HepG2 (cell line): ENCODE results near the gene C19orf33. TPM values are rescaled to one million over a fixed set of nuclear protein-coding genes. Genes with fewer than 3 reads are reported as not detected.

ENCODE experiments used
- BCLAF1 ChIP-seq: fragments of 450-650 bp; IDR thresholded peaks from 2 replicates; pipeline ENCODE4 v1.6.1; 2017; ENCODE audit warnings: mild to moderate bottlenecking
- EED ChIP-seq: sonication (generic); formaldehyde crosslinking; IDR thresholded peaks from 2 replicates; pipeline ENCODE4 v1.5.0; 2020; ENCODE audit warnings: mild to moderate bottlenecking, missing genetic modification reagents
- HHEX ChIP-seq: IDR thresholded peaks from 2 replicates; pipeline ENCODE4 v1.6.1; 2016; ENCODE audit warnings: control low read depth
- HOXA7 ChIP-seq: sonication (generic); formaldehyde crosslinking; IDR thresholded peaks from 2 replicates; pipeline ENCODE4 v1.8.1; 2022; ENCODE audit warnings: mild to moderate bottlenecking, missing genetic modification reagents, moderate library complexity
- MXI1 ChIP-seq: IDR thresholded peaks from 3 replicates; pipeline ENCODE4 v1.6.1; 2012; ENCODE audit warnings: low read depth, low read length, inconsistent platforms, borderline replicate concordance
- SMARCE1 ChIP-seq: fragments of 450-650 bp; IDR thresholded peaks from 2 replicates; pipeline ENCODE4 v1.6.1; 2017; ENCODE audit warnings: borderline replicate concordance
- SOX6 ChIP-seq, 2 experiments: fragments of 450-650 bp in 1 of 2; sonication (generic) in 1 of 2; formaldehyde crosslinking in 1 of 2; IDR thresholded peaks; 2 replicates each; pipeline versions ENCODE4 v1.4.0 to v1.6.1; 2017 to 2020; ENCODE audit warnings: antibody characterized with exemption in 1 of 2, mild to moderate bottlenecking in 1 of 2, missing genetic modification reagents in 1 of 2
- SP1 ChIP-seq, 2 experiments: fragments of 450-650 bp in 1 of 2; sonication (generic) in 1 of 2; formaldehyde crosslinking in 1 of 2; IDR thresholded peaks; 2 replicates each; pipeline versions ENCODE4 v1.4.0 to v1.6.1; 2016 to 2020; ENCODE audit warnings: missing genetic modification reagents in 1 of 2
- TIGD3 ChIP-seq: sonication (generic); formaldehyde crosslinking; IDR thresholded peaks from 2 replicates; pipeline ENCODE4 v1.5.1; 2020; ENCODE audit warnings: mild to moderate bottlenecking, missing genetic modification reagents, borderline replicate concordance
- ZBTB1 ChIP-seq: sonication (generic); formaldehyde crosslinking; IDR thresholded peaks from 2 replicates; pipeline ENCODE4 v1.4.0; 2020; ENCODE audit warnings: missing genetic modification reagents, borderline replicate concordance
- ZFP90 ChIP-seq: sonication (generic); formaldehyde crosslinking; IDR thresholded peaks from 2 replicates; pipeline ENCODE4 v1.8.0; 2022; ENCODE audit warnings: missing genetic modification reagents, mild to moderate bottlenecking, inconsistent platforms, borderline replicate concordance
- ZNF747 ChIP-seq: sonication (generic); formaldehyde crosslinking; IDR thresholded peaks from 2 replicates; pipeline ENCODE4 v1.8.1; 2023; ENCODE audit warnings: missing genetic modification reagents, mild to moderate bottlenecking, borderline replicate concordance
- ZSCAN30 ChIP-seq: sonication (generic); formaldehyde crosslinking; IDR thresholded peaks from 2 replicates; pipeline ENCODE4 v1.5.0; 2020; ENCODE audit warnings: mild to moderate bottlenecking, missing genetic modification reagents
- ZXDC ChIP-seq: sonication (generic); formaldehyde crosslinking; IDR thresholded peaks from 2 replicates; pipeline ENCODE4 v1.5.0; 2020; ENCODE audit warnings: mild to moderate bottlenecking, missing genetic modification reagents
- polyA plus RNA-seq, 8 experiments: library from polyadenylated mRNA; depleted of rRNA in 3 of 8; stranded (reverse) in 7 of 8; unstranded in 1 of 8; fragments of >200 nt; fragmentation: Illumina TruSeq in 4 of 8; extraction: Trizol in 4 of 8; gene quantifications; 2 replicates each; pipeline versions ENCODE4 v1.2.1 to v1.2.3, GENCODE V29; 2011 to 2016; ENCODE audit warnings: low read depth in 4 of 8, missing spikeins in 1 of 8, mixed read lengths in 1 of 8; ENCODE audit not compliant: insufficient read depth in 1 of 8
- total RNA-seq, 5 experiments: library from RNA; depleted of rRNA; stranded (reverse); fragments of >200 nt; fragmentation: Illumina TruSeq; extraction: Trizol; gene quantifications; 2 replicates each; pipeline ENCODE4 v1.2.3, GENCODE V29; 2016; ENCODE audit warnings: low read depth in 1 of 5
- TF ChIP-seq, protein P1 (sequence below): sonication (generic); formaldehyde crosslinking; IDR thresholded peaks from 2 replicates; pipeline ENCODE4 v1.9.0; 2022; ENCODE audit warnings: low read depth, missing genetic modification reagents
- TF ChIP-seq, protein P2 (sequence below): sonication (generic); formaldehyde crosslinking; IDR thresholded peaks from 2 replicates; pipeline ENCODE4 v1.4.0; 2020; ENCODE audit warnings: mild to moderate bottlenecking, missing genetic modification reagents

C19orf33 gene
- total and polyA plus RNA-seq, 2 of the 13 experiments (the other 11 are each of a cell fraction or from before 2014, with no cell fraction given), result 2.5 to 3.3 TPM

DNA sequence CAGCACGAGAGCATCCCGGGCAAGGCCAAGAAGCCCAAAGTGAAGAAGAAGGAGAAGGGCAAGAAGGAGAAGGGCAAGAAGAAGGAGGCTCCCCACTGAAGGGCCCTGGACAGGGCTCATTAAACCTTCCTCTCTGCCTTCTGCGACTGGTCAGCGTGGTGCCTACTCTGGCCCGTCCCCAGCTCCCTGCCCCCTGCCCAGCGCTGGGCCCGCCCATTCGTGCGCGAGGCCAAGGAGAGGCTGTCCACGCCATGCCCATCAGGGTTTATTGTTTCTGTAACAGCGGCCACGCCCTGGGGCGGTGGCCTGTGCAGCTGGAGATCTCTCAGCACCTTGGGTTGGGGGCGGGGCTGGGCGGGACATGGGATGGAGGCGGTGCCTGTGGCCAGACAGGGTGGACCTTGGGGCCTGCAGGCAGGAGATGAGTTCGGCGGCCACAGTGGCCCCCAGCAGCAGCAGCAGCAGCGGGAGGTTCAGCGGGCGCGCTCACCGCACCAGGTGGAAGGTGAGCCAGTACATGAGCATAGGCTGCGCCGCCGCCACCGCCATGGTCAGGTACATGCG is 897 bp downstream of the C19orf33 start (continued):
- TF ChIP-seq, protein P1, sequence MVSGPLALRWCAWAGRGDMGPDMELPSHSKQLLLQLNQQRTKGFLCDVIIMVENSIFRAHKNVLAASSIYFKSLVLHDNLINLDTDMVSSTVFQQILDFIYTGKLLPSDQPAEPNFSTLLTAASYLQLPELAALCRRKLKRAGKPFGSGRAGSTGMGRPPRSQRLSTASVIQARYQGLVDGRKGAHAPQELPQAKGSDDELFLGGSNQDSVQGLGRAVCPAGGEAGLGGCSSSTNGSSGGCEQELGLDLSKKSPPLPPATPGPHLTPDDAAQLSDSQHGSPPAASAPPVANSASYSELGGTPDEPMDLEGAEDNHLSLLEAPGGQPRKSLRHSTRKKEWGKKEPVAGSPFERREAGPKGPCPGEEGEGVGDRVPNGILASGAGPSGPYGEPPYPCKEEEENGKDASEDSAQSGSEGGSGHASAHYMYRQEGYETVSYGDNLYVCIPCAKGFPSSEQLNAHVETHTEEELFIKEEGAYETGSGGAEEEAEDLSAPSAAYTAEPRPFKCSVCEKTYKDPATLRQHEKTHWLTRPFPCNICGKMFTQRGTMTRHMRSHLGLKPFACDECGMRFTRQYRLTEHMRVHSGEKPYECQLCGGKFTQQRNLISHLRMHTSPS (CRISPR knock-in tag), result no peak
- peak; percentile 32; the same call in 1 of the 3 replicates for TF ChIP-seq MXI1
- no peak for TF ChIP-seq ZSCAN30 (CRISPR knock-in tag)
- no peak for TF ChIP-seq SOX6 (IDR thresholded peaks at IDR 0.05)
- peak; percentile 28; the same call in 1 of the 2 replicates for TF ChIP-seq SOX6 (CRISPR knock-in tag; IDR thresholded peaks at IDR 0.05)
- TF ChIP-seq EED (CRISPR knock-in tag), result no peak
- no peak for TF ChIP-seq ZXDC (CRISPR knock-in tag)
- no peak for TF ChIP-seq ZNF747 (CRISPR knock-in tag)
- TF ChIP-seq HHEX (CRISPR knock-in tag), result no peak
- TF ChIP-seq SMARCE1, result no peak
- TF ChIP-seq ZFP90 (CRISPR knock-in tag), result no peak
- no peak for TF ChIP-seq TIGD3 (CRISPR knock-in tag)
- no peak for TF ChIP-seq BCLAF1
- TF ChIP-seq ZBTB1 (CRISPR knock-in tag), result no peak
- TF ChIP-seq, protein P2, sequence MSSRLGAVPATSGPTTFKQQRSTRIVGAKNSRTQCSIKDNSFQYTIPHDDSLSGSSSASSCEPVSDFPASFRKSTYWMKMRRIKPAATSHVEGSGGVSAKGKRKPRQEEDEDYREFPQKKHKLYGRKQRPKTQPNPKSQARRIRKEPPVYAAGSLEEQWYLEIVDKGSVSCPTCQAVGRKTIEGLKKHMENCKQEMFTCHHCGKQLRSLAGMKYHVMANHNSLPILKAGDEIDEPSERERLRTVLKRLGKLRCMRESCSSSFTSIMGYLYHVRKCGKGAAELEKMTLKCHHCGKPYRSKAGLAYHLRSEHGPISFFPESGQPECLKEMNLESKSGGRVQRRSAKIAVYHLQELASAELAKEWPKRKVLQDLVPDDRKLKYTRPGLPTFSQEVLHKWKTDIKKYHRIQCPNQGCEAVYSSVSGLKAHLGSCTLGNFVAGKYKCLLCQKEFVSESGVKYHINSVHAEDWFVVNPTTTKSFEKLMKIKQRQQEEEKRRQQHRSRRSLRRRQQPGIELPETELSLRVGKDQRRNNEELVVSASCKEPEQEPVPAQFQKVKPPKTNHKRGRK (CRISPR knock-in tag), result no peak
- no peak for TF ChIP-seq HOXA7 (CRISPR knock-in tag)
- no peak for TF ChIP-seq SP1 (IDR thresholded peaks at IDR 0.05)
- TF ChIP-seq SP1 (CRISPR knock-in tag; IDR thresholded peaks at IDR 0.05), result 0 out of 2 replicates have a peak, but pooled peaks have one; percentile 11
